Pancreas (tissue), 10 donors: ENCODE data around the gene FMO5. TPM values are rescaled to one million over a fixed set of nuclear protein-coding genes. Genes with fewer than 3 reads are reported as not detected.
"Not testable (repeated sequence)": the region's sequence is repeated elsewhere in the genome, so short reads cannot be mapped to it uniquely, and the experiment has no call there.

Experiments used
- ATAC-seq, 4 donors: fragments of 200-7000 bp; cut with Tn5 transposase; one replicate each; pipeline versions ENCODE4 v1.8.0 to v1.9.1; 2020; ENCODE audit warnings: mild to moderate bottlenecking in 4 of 4, moderate library complexity in 4 of 4
- DNase-seq, 6 donors: peaks; one replicate each; pipeline ENCODE4 v3.0.0-alpha.2; 2020
- FAIRE-seq: peaks from 2 replicates; lab custom pipeline; 2012; peaks lifted over from hg19 to GRCh38; lab: Jason Lieb, UNC
- H3K27ac ChIP-seq, 4 donors: fragments of 200-600 bp; sonication (generic); 1 replicate in 3 of 4; 2 replicates in 1 of 4; pipeline versions ENCODE4 v1.5.0 to v1.8.0; 2020
- H3K27me3 ChIP-seq, 4 donors: fragments of 200-600 bp; one replicate each; pipeline ENCODE4 v1.8.0; 2021
- H3K36me3 ChIP-seq, 3 donors: fragments of 200-600 bp; sonication (generic) in 1 of 3; one replicate each; pipeline versions ENCODE4 v1.5.0 to v1.8.0; 2020 to 2021
- H3K4me1 ChIP-seq, 3 donors: fragments of 200-600 bp; one replicate each; pipeline ENCODE4 v1.8.0; 2021
- H3K4me3 ChIP-seq, 4 donors: fragments of 200-600 bp; sonication (generic) in 2 of 4; one replicate each; pipeline versions ENCODE4 v1.5.0 to v1.8.0; 2020 to 2021
- H3K9me3 ChIP-seq, 4 donors: fragments of 200-600 bp; one replicate each; pipeline ENCODE4 v1.8.0; 2021
- WGBS, 2 donors: extraction: QIAGEN DNeasy Blood & Tissue Kit; methylation state at CpG; one replicate each; pipeline ENCODE4 v1.1.7; 2013; 5-methylcytosine and 5-hydroxymethylcytosine counted together
- intact Hi-C, 3 donors: fragments of 100-400 bp; cut with DNase I; formaldehyde crosslinking; loops; one replicate each; pipeline versions ENCODE4 v1.11.1 to v1.14.2; 2022
- polyA plus RNA-seq, 2 donors: library from polyadenylated mRNA; stranded (reverse); fragments of 200-250 nt; gene quantifications; one replicate each; pipeline ENCODE4 v1.2.3, GENCODE V29; 2013
- total RNA-seq, 6 donors: library from RNA; stranded (reverse); fragmentation: NEBNext Ultra II Directional in 4 of 6; extraction: Animal tissue kit (Norgen Biotek cat#: 25700) in 4 of 6; gene quantifications; one replicate each; pipeline versions ENCODE4 v1.2.1 to v1.2.4, GENCODE V29; 2021 to 2023
- TF ChIP-seq, protein P1 (sequence below), 4 donors: fragments of 200-600 bp; sonication (generic) in 3 of 4; IDR thresholded peaks; one replicate each; pipeline versions ENCODE4 v1.5.0 to v1.8.0; 2021; ENCODE audit warnings: antibody characterized with exemption in 4 of 4
- donor health status: healthy with polysubstance abuse.
- donor health status: DM: no; HTN: no; CAD: no; lungs with moderate emphysema.
- donor health status: DM: no; HTN: no; CAD: no.
- donor health status: control.
- donor health status: control.
- donor health status: Bipolar disorder and iron deficiency.
- donor health status: DM: yes; HTN: yes; CAD: no.
- donor health status: DM: no; HTN: no; CAD: no.
- donor health status: DM: no; HTN: no; CAD: no.
- donor health status: DM: yes; HTN: yes; CAD: no.

The FMO5 gene
- total and polyA plus RNA-seq, 8 donors = 7.5 to 32.5 (median 14.6) TPM

GRCh38 chr1:147204080-147204479 lies 21.1 kb downstream of the FMO5 start:
- TF ChIP-seq, protein P1, sequence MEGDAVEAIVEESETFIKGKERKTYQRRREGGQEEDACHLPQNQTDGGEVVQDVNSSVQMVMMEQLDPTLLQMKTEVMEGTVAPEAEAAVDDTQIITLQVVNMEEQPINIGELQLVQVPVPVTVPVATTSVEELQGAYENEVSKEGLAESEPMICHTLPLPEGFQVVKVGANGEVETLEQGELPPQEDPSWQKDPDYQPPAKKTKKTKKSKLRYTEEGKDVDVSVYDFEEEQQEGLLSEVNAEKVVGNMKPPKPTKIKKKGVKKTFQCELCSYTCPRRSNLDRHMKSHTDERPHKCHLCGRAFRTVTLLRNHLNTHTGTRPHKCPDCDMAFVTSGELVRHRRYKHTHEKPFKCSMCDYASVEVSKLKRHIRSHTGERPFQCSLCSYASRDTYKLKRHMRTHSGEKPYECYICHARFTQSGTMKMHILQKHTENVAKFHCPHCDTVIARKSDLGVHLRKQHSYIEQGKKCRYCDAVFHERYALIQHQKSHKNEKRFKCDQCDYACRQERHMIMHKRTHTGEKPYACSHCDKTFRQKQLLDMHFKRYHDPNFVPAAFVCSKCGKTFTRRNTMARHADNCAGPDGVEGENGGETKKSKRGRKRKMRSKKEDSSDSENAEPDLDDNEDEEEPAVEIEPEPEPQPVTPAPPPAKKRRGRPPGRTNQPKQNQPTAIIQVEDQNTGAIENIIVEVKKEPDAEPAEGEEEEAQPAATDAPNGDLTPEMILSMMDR (IDR thresholded peaks at IDR 0.05) = no peak
- no peak for FAIRE-seq
- no peaks in the 10 kb centered on the region for H3K27me3 ChIP-seq
- H3K4me1 ChIP-seq = peaks cover 5 to 10% (median 5%) of the 10 kb centered on the region in 3 donors
- DNase-seq = no peak
- intact Hi-C loops = no loop called here
- no peak overlapping the region for H3K27ac ChIP-seq
- WGBS, 2 donors = 92 to 97% methylated on average over 3 of the region's 3 CpGs
- ATAC-seq = no peak
- H3K9me3 ChIP-seq = no peaks in the 10 kb centered on the region
- H3K4me3 ChIP-seq = no peak overlapping the region
- H3K36me3 ChIP-seq = peaks cover 0 to 4% (median 0%) of the 10 kb centered on the region in 3 donors

DNA sequence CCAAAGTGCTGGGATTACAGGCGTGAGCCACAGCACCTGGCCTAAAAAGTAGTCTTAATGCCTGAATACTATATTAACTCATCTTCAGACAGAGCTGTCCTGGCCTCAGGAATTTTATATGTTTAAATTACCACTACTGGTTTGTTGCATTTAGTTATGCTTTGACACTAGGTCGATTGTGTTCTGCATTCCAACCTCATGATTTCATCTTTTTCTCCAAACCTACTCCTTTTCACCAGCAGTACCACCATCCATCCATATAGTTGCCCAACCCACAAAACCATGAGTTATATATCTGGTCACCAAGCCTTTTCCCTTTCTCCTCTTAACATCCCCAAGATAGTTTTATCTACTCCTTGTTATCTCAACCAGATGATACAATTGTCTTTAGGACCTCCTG lies 22.6 kb downstream of the FMO5 start:
- intact Hi-C loops = no loop called here
- DNase-seq (no peak), FAIRE-seq (no peak), ATAC-seq (no peak)
- no peak overlapping the region for H3K27ac ChIP-seq
- H3K27me3 ChIP-seq = no peaks in the 10 kb centered on the region
- H3K4me1 ChIP-seq = no peaks in the 10 kb centered on the region
- no peaks in the 10 kb centered on the region for H3K9me3 ChIP-seq
- WGBS, 2 donors = 62 to 73% methylated on average over 2 of the region's 2 CpGs
- TF ChIP-seq, protein P1 (IDR thresholded peaks at IDR 0.05) = no peak
- peaks cover 0 to 4% (median 0%) of the 10 kb centered on the region in 3 donors for H3K36me3 ChIP-seq
- no peak overlapping the region for H3K4me3 ChIP-seq

- DNase-seq (no peak), ATAC-seq (no peak), FAIRE-seq (no peak)
- peaks cover 0 to 4% (median 0%) of the 10 kb centered on the region in 3 donors for H3K36me3 ChIP-seq
- TF ChIP-seq, protein P1 (IDR thresholded peaks at IDR 0.05) = no peak
- no peaks in the 10 kb centered on the region for H3K27me3 ChIP-seq
- H3K4me3 ChIP-seq = no peak overlapping the region
- H3K4me1 ChIP-seq = peaks cover 0 to 1% (median 0%) of the 10 kb centered on the region in 3 donors
- WGBS, 2 donors = 94 to 97% methylated on average over 1 of the region's 1 CpG
- no peak overlapping the region for H3K27ac ChIP-seq
- intact Hi-C loops = no loop called here
- H3K9me3 ChIP-seq = no peaks in the 10 kb centered on the region
Observed at GRCh38 chr1:147201786-147202185, 23.4 kb downstream of the FMO5 start.

DNA sequence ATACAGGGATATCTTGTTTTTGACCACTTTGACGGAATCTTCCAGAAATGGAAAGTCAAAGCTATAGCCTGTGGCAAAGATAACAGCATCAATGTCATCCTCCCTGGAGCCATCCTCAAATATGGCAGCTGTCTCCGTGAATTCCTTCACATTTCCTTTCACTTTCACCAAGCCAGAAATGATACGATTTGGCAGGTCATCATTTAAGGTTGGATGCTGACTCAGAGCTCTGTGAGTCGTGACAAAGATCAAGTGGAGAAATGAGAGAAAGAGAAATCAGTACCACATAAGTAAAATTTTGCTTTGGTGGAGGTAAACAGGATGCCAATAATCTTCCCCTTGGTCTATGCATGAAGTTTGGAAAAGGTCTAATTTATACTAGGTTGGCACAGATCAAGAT lies 23.9 kb downstream of the FMO5 start:
- H3K36me3 ChIP-seq = peaks cover 0 to 4% (median 0%) of the 10 kb centered on the region in 3 donors
- TF ChIP-seq, protein P1 (IDR thresholded peaks at IDR 0.05) = no peak
- no peak overlapping the region for H3K4me3 ChIP-seq
- no peak for DNase-seq
- FAIRE-seq = no peak
- no peak for ATAC-seq
- intact Hi-C loops = no loop called here
- H3K27ac ChIP-seq = no peak overlapping the region
- WGBS, 2 donors = 91 to 96% methylated on average over 4 of the region's 4 CpGs
- H3K9me3 ChIP-seq = no peaks in the 10 kb centered on the region
- H3K27me3 ChIP-seq = no peaks in the 10 kb centered on the region
- peaks cover 0 to 3% (median 0%) of the 10 kb centered on the region in 3 donors for H3K4me1 ChIP-seq

- ATAC-seq = peak in 3 of 4 donors; percentile 68 to 75 (median 68)
- H3K4me3 ChIP-seq, H3K9me3 ChIP-seq, H3K27me3 ChIP-seq, intact Hi-C loops, DNase-seq, FAIRE-seq, H3K36me3 ChIP-seq, H3K4me1 ChIP-seq: not testable (repeated sequence)
- peak overlapping the region in 1 of 4 donors; percentile 18 for H3K27ac ChIP-seq
- WGBS, 2 donors = 43 to 57% methylated on average over 3 of the region's 3 CpGs
Observed at GRCh38 chr1:147197324-147197723, 27.8 kb downstream of the FMO5 start.
